GM23248 (cell line): ENCODE data around the gene PIP5KL1. TPM values are rescaled to one million over a fixed set of nuclear protein-coding genes. Genes with fewer than 3 reads are reported as not detected.

Experiments
- DNase-seq: peaks from one replicate; pipeline ENCODE4 v3.0.0-alpha.2; 2015
- H2AFZ ChIP-seq: fragments of 200-600 bp; sonication (generic); 2 replicates; pipeline ENCODE4 v1.6.1; 2016; ENCODE audit warnings: antibody characterized with exemption
- H3F3A ChIP-seq: fragments of 200-600 bp; sonication (generic); 2 replicates; pipeline ENCODE4 v1.6.1; 2016; ENCODE audit warnings: mild to moderate bottlenecking, antibody characterized with exemption, mixed run types; ENCODE audit not compliant: insufficient read depth
- H3K27ac ChIP-seq: fragments of 200-600 bp; sonication (generic); 2 replicates; pipeline ENCODE4 v1.5.1; 2016; ENCODE audit warnings: mild to moderate bottlenecking
- H3K27me3 ChIP-seq: fragments of 200-600 bp; sonication (generic); replicated peaks from 2 replicates; pipeline ENCODE4 v1.6.1; 2016; ENCODE audit warnings: mild to moderate bottlenecking; ENCODE audit not compliant: insufficient read depth
- H3K36me3 ChIP-seq: fragments of 200-600 bp; sonication (generic); 2 replicates; pipeline ENCODE4 v1.6.1; 2016; ENCODE audit warnings: low read depth, mild to moderate bottlenecking
- H3K4me1 ChIP-seq: fragments of 200-600 bp; sonication (generic); 2 replicates; pipeline ENCODE4 v1.6.1; 2016; ENCODE audit warnings: mild to moderate bottlenecking; ENCODE audit not compliant: insufficient read depth
- H3K4me2 ChIP-seq: fragments of 200-600 bp; sonication (generic); one replicate; pipeline ENCODE4 v1.6.1; 2016; ENCODE audit warnings: mild to moderate bottlenecking; ENCODE audit not compliant: unreplicated experiment
- H3K4me3 ChIP-seq: fragments of 200-600 bp; sonication (generic); 2 replicates; pipeline ENCODE4 v1.5.1; 2016; ENCODE audit warnings: mild to moderate bottlenecking
- H3K79me2 ChIP-seq: fragments of 200-600 bp; sonication (generic); 2 replicates; pipeline ENCODE4 v1.6.1; 2016; ENCODE audit warnings: mild to moderate bottlenecking; ENCODE audit not compliant: insufficient read depth
- H3K9ac ChIP-seq: fragments of 200-600 bp; sonication (generic); 2 replicates; pipeline ENCODE4 v1.6.1; 2016; ENCODE audit warnings: mild to moderate bottlenecking
- H3K9me2 ChIP-seq: fragments of 200-600 bp; sonication (generic); 2 replicates; pipeline ENCODE4 v1.6.1; 2016; ENCODE audit warnings: mixed run types, mild to moderate bottlenecking, moderate library complexity; ENCODE audit not compliant: insufficient read depth
- H3K9me3 ChIP-seq: fragments of 200-600 bp; sonication (generic); one replicate; pipeline ENCODE4 v1.6.1; 2017; ENCODE audit warnings: low read depth
- H4K20me1 ChIP-seq: fragments of 200-600 bp; sonication (generic); 2 replicates; pipeline ENCODE4 v1.6.0; 2016; ENCODE audit not compliant: insufficient read depth
- EZH2 ChIP-seq: fragments of 200-600 bp; sonication (generic); IDR thresholded peaks from 2 replicates; pipeline ENCODE4 v1.6.1; 2018; ENCODE audit warnings: antibody characterized with exemption, mild to moderate bottlenecking; ENCODE audit not compliant: insufficient read depth, poor library complexity, severe bottlenecking
- EZH2phosphoT487 ChIP-seq: fragments of 200-600 bp; sonication (generic); IDR thresholded peaks from 2 replicates; pipeline ENCODE4 v1.6.1; 2018; ENCODE audit warnings: antibody characterized with exemption, moderate library complexity, mild to moderate bottlenecking, low read depth; ENCODE audit not compliant: insufficient read depth
- WGBS, 2 experiments: methylation state at CpG; one replicate each; pipeline ENCODE4 v1.1.6; 2015 to 2017; ENCODE audit warnings: low lambda C conversion rate in 2 of 2, low coverage in 1 of 2; ENCODE audit errors: missing lambda C conversion rate in 2 of 2; 5-methylcytosine and 5-hydroxymethylcytosine counted together
- in situ Hi-C: fragments of 300-500 bp; cut with MboI; formaldehyde crosslinking; loops from 2 replicates; pipeline ENCODE4 v1.15.0; 2020
- polyA plus RNA-seq: library from polyadenylated mRNA; unstranded; fragments of >200 nt; fragmentation: Nextera tagmentation; extraction: Ambion mirVana; gene quantifications from 2 replicates; pipeline ENCODE4 v1.2.1, GENCODE V29; 2016
- total RNA-seq: library from RNA; depleted of rRNA; stranded (reverse); fragments of >200 nt; shearing (Covaris generic); gene quantifications from 2 replicates; pipeline ENCODE4 v1.2.3, GENCODE V29; 2014

Gene PIP5KL1
- total and polyA plus RNA-seq, 2 experiments from 2014 or later, result 5.5 to 8.8 TPM

GRCh38 chr9:127975376-127976315, 45.1 kb upstream of the PIP5KL1 start:
- H4K20me1 ChIP-seq, result no peaks in the 10 kb centered on the region
- H3K27me3 ChIP-seq, result no peaks in the 10 kb centered on the region
- H3K9ac ChIP-seq, result peak overlapping the region; percentile 8; the same call in 1 of the 2 replicates
- no peak overlapping the region for H3K4me3 ChIP-seq
- TF ChIP-seq EZH2phosphoT487 (no peak), EZH2 (no peak)
- H3K9me3 ChIP-seq, result no peaks in the 10 kb centered on the region
- H3K36me3 ChIP-seq, result no peaks in the 10 kb centered on the region
- WGBS, 2 experiments, result 71 to 79% methylated on average over 10 of the region's 10 CpGs
- no peak overlapping the region for H3K27ac ChIP-seq
- DNase-seq, result peak; percentile 57
- peaks cover 45% of the 10 kb centered on the region for H3K4me1 ChIP-seq
- H3F3A ChIP-seq, result peaks cover 13% of the 10 kb centered on the region
- peak overlapping the region; percentile 22 for H3K4me2 ChIP-seq
- in situ Hi-C loops, result no loop called here
- H2AFZ ChIP-seq, result no peak overlapping the region
- H3K79me2 ChIP-seq, result peaks cover 94% of the 10 kb centered on the region
- no peaks in the 10 kb centered on the region for H3K9me2 ChIP-seq

- Histone ChIP-seq H3K9me2 (no peaks in the 10 kb centered on the region), H3K4me1 (peaks cover 46% of the 10 kb centered on the region), H3K36me3 (no peaks in the 10 kb centered on the region), H2AFZ (no peak overlapping the region), H3K27me3 (no peaks in the 10 kb centered on the region), H3K4me3 (no peak overlapping the region), H3K79me2 (peaks cover 98% of the 10 kb centered on the region), H4K20me1 (no peaks in the 10 kb centered on the region), H3K9ac (peak overlapping the region; percentile 8; the same call in 1 of the 2 replicates), H3F3A (peaks cover 13% of the 10 kb centered on the region), H3K9me3 (no peaks in the 10 kb centered on the region), H3K4me2 (peak overlapping the region; percentile 22), H3K27ac (no peak overlapping the region)
- TF ChIP-seq EZH2phosphoT487, result no peak
- TF ChIP-seq EZH2, result no peak
- DNase-seq, result peak; percentile 64
- WGBS, 2 experiments, result 32 to 36% methylated on average over 10 of the region's 10 CpGs
- in situ Hi-C loops, result no loop called here
Measured at GRCh38 chr9:127974769-127975261, 44.2 kb upstream of the PIP5KL1 start.

GRCh38 chr9:127974001-127974768, 43.6 kb upstream of the PIP5KL1 start:
- no peaks in the 10 kb centered on the region for H3K9me2 ChIP-seq
- H3K4me1 ChIP-seq, result peaks cover 52% of the 10 kb centered on the region
- H4K20me1 ChIP-seq, result no peaks in the 10 kb centered on the region
- DNase-seq, result no peak
- no peak overlapping the region for H3K4me3 ChIP-seq
- TF ChIP-seq EZH2phosphoT487, result no peak
- no peak for TF ChIP-seq EZH2
- no peaks in the 10 kb centered on the region for H3K27me3 ChIP-seq
- peaks cover 19% of the 10 kb centered on the region for H3F3A ChIP-seq
- H3K9me3 ChIP-seq, result no peaks in the 10 kb centered on the region
- H3K36me3 ChIP-seq, result no peaks in the 10 kb centered on the region
- no peak overlapping the region for H3K27ac ChIP-seq
- H3K9ac ChIP-seq, result 0 out of 2 replicates have a peak overlapping the region, but pooled peaks have one; percentile 8
- 60 to 63% methylated on average over 10 to 12 of the region's 12 CpGs for WGBS, 2 experiments
- peak overlapping the region; percentile 22 for H3K4me2 ChIP-seq
- in situ Hi-C loops, result no loop called here
- H2AFZ ChIP-seq, result no peak overlapping the region
- H3K79me2 ChIP-seq, result peaks cover 98% of the 10 kb centered on the region
